H1 (cell line): ENCODE data around the gene TTC39A. TPM values are rescaled to one million over a fixed set of nuclear protein-coding genes. Genes with fewer than 3 reads are reported as not detected.

ENCODE experiments used
- CTCF ChIA-PET: fragments of 300-600 bp; sonication (Branson Sonifier 250); formaldehyde crosslinking; loops from one replicate; lab custom pipeline; 2021; ENCODE audit not compliant: partially characterized antibody; lab: Charles Lee
- POLR2A ChIA-PET: fragments of 300-600 bp; sonication (Branson Sonifier 250); formaldehyde crosslinking; loops from one replicate; lab custom pipeline; 2021; ENCODE audit warnings: inconsistent platforms; ENCODE audit not compliant: partially characterized antibody; lab: Charles Lee
- DNase-seq, 2 experiments: peaks; one replicate each; pipeline versions ENCODE4 v3.0.0 to v3.0.0-alpha.2; 2010 to 2022; ENCODE audit warnings: low spot score in 2 of 2, low read depth in 1 of 2, mixed read lengths in 1 of 2
- FAIRE-seq: peaks from 2 replicates; lab custom pipeline; 2011; peaks lifted over from hg19 to GRCh38; lab: Jason Lieb, UNC
- H2AFZ ChIP-seq: 2 replicates; pipeline ENCODE4 v1.8.1; 2012; ENCODE audit warnings: low read length, inconsistent platforms
- H2AK5ac ChIP-seq: 2 replicates; pipeline ENCODE4 v1.6.1; 2013; ENCODE audit warnings: low read depth, low read length
- H2BK120ac ChIP-seq: replicated peaks from 2 replicates; pipeline ENCODE3; 2013; ENCODE audit warnings: low read depth, low read length, inconsistent platforms
- H2BK12ac ChIP-seq: 2 replicates; pipeline ENCODE4 v1.6.1; 2013; ENCODE audit warnings: low read depth, low read length
- H2BK15ac ChIP-seq: 2 replicates; pipeline ENCODE4 v1.6.1; 2013; ENCODE audit warnings: low read length
- H2BK20ac ChIP-seq: 2 replicates; pipeline ENCODE4 v1.6.1; 2013; ENCODE audit warnings: low read length
- H2BK5ac ChIP-seq: 2 replicates; pipeline ENCODE4 v1.6.1; 2013; ENCODE audit warnings: low read depth, low read length
- H3K14ac ChIP-seq: 2 replicates; pipeline ENCODE4 v1.6.1; 2013; ENCODE audit warnings: inconsistent platforms; ENCODE audit not compliant: insufficient read length
- H3K18ac ChIP-seq: 2 replicates; pipeline ENCODE4 v1.6.1; 2013; ENCODE audit warnings: low read length; ENCODE audit errors: extremely low read depth
- H3K23ac ChIP-seq: 2 replicates; pipeline ENCODE4 v1.6.1; 2013; ENCODE audit warnings: inconsistent platforms; ENCODE audit not compliant: insufficient read length
- H3K23me2 ChIP-seq: 2 replicates; pipeline ENCODE4 v1.6.1; 2013; ENCODE audit warnings: low read depth, low read length
- H3K27ac ChIP-seq: 2 replicates; pipeline ENCODE4 v1.6.1; 2011; ENCODE audit warnings: low read depth, low read length, inconsistent platforms
- H3K27me3 ChIP-seq, 4 experiments: replicated peaks in 1 of 4; 1 replicate in 1 of 4; 2 replicates in 3 of 4; pipeline versions ENCODE4 v1.6.1 to v1.8.1; 2011 to 2013; ENCODE audit warnings: low read length in 3 of 4, mild to moderate bottlenecking in 3 of 4, inconsistent platforms in 2 of 4, mixed read lengths in 2 of 4, moderate library complexity in 1 of 4; ENCODE audit not compliant: control insufficient read depth in 3 of 4, insufficient read depth in 3 of 4; ENCODE audit errors: extremely low read depth in 1 of 4
- H3K36me3 ChIP-seq, 4 experiments: 2 replicates each; pipeline versions ENCODE4 v1.6.1 to v1.8.1; 2011 to 2013; ENCODE audit warnings: mild to moderate bottlenecking in 4 of 4, low read length in 3 of 4, moderate library complexity in 2 of 4, control low read depth in 1 of 4, inconsistent platforms in 1 of 4; ENCODE audit not compliant: insufficient read depth in 4 of 4, control insufficient read depth in 2 of 4
- H3K4ac ChIP-seq: replicated peaks from 2 replicates; pipeline ENCODE3; 2013; ENCODE audit warnings: low read length, low read depth, mixed read lengths, inconsistent platforms; ENCODE audit not compliant: insufficient read length
- H3K4me1 ChIP-seq, 4 experiments: replicated peaks in 1 of 4; 1 replicate in 1 of 4; 2 replicates in 3 of 4; pipeline versions ENCODE4 v1.6.1 to v1.8.1; 2011 to 2013; ENCODE audit warnings: low read length in 3 of 4, inconsistent platforms in 2 of 4, mixed read lengths in 1 of 4; ENCODE audit not compliant: insufficient read depth in 4 of 4, control insufficient read depth in 3 of 4
- H3K4me2 ChIP-seq, 2 experiments: 2 replicates each; pipeline versions ENCODE4 v1.6.1 to v1.8.1; 2011 to 2013; ENCODE audit warnings: low read depth in 2 of 2, low read length in 2 of 2, control low read depth in 1 of 2, inconsistent platforms in 1 of 2, mild to moderate bottlenecking in 1 of 2; ENCODE audit not compliant: insufficient read depth in 1 of 2
- H3K4me3 ChIP-seq, 4 experiments: fragments of 200-600, 300-600 bp in 1 of 4; sonication (generic), shearing (Covaris generic), sonication (Bioruptor Twin) in 1 of 4; 2 replicates each; pipeline versions ENCODE4 v1.5.1 to v1.8.1; 2011 to 2016; ENCODE audit warnings: low read length in 4 of 4, low read depth in 3 of 4, control low read depth in 2 of 4, inconsistent platforms in 2 of 4, mild to moderate bottlenecking in 2 of 4, mixed read lengths in 1 of 4, moderate library complexity in 1 of 4; ENCODE audit not compliant: insufficient read depth in 2 of 4; ENCODE audit errors: extremely low read depth in 1 of 4
- H3K56ac ChIP-seq: replicated peaks from 2 replicates; pipeline ENCODE3; 2013; ENCODE audit warnings: low read depth, mild to moderate bottlenecking, mixed read lengths, low read length, inconsistent platforms; ENCODE audit not compliant: insufficient read length
- H3K79me1 ChIP-seq: 2 replicates; pipeline ENCODE4 v1.6.1; 2013; ENCODE audit warnings: low read depth, low read length, control low read depth
- H3K79me2 ChIP-seq, 2 experiments: 2 replicates each; pipeline versions ENCODE4 v1.6.1 to v1.8.1; 2012 to 2013; ENCODE audit warnings: low read length in 2 of 2, mild to moderate bottlenecking in 2 of 2, inconsistent platforms in 1 of 2; ENCODE audit not compliant: insufficient read depth in 2 of 2, control insufficient read depth in 1 of 2
- H3K9ac ChIP-seq, 4 experiments: replicated peaks in 1 of 4; 1 replicate in 1 of 4; 2 replicates in 3 of 4; pipeline versions ENCODE4 v1.6.1 to v1.8.1; 2011 to 2013; ENCODE audit warnings: low read depth in 3 of 4, low read length in 3 of 4, control low read depth in 2 of 4, mild to moderate bottlenecking in 2 of 4, moderate library complexity in 2 of 4, inconsistent platforms in 1 of 4; ENCODE audit errors: extremely low read depth in 1 of 4
- H3K9me3 ChIP-seq, 2 experiments: 2 replicates each; pipeline versions ENCODE4 v1.6.1 to v1.8.1; 2012 to 2013; ENCODE audit warnings: mild to moderate bottlenecking in 2 of 2, moderate library complexity in 2 of 2, control low read depth in 1 of 2, inconsistent platforms in 1 of 2, low read depth in 1 of 2, low read length in 1 of 2, mixed read lengths in 1 of 2; ENCODE audit not compliant: insufficient read depth in 2 of 2
- H4K20me1 ChIP-seq, 2 experiments: replicated peaks in 1 of 2; 2 replicates each; pipeline versions ENCODE3 to v1.8.1; 2011 to 2013; ENCODE audit warnings: inconsistent platforms in 2 of 2, low read length in 2 of 2, mild to moderate bottlenecking in 1 of 2; ENCODE audit not compliant: insufficient read depth in 2 of 2, control insufficient read depth in 1 of 2
- H4K5ac ChIP-seq: 2 replicates; pipeline ENCODE4 v1.6.1; 2013; ENCODE audit warnings: low read length, low read depth, mixed read lengths, inconsistent platforms; ENCODE audit not compliant: insufficient read length
- H4K8ac ChIP-seq: 2 replicates; pipeline ENCODE4 v1.8.0; 2013; ENCODE audit warnings: mild to moderate bottlenecking, moderate library complexity, low read length, inconsistent platforms; ENCODE audit not compliant: insufficient read depth; ENCODE audit errors: extremely low read depth
- H4K91ac ChIP-seq: replicated peaks from 2 replicates; pipeline ENCODE3; 2013; ENCODE audit warnings: low read length, mixed read lengths, inconsistent platforms; ENCODE audit not compliant: insufficient read length
- BACH1 ChIP-seq: IDR thresholded peaks from 2 replicates; pipeline ENCODE4 v1.6.1; 2012; ENCODE audit warnings: low read length, improper control_type of control experiment
- CBX5 ChIP-seq: fragments of 300-800, 300-1000 bp; sonication (generic); IDR thresholded peaks from 2 replicates; pipeline ENCODE4 v1.7.1; 2016; ENCODE audit warnings: antibody characterized with exemption, low read length, low read depth
- HDAC2 ChIP-seq, 2 experiments: fragments of 300-600 bp in 1 of 2; sonication (generic) in 1 of 2; IDR thresholded peaks; 2 replicates each; pipeline ENCODE4 v1.6.1; 2011 to 2012; ENCODE audit warnings: low read depth in 2 of 2, low read length in 2 of 2, mild to moderate bottlenecking in 2 of 2, moderate library complexity in 2 of 2, borderline replicate concordance in 1 of 2, inconsistent platforms in 1 of 2
- MAFK ChIP-seq: IDR thresholded peaks from 2 replicates; pipeline ENCODE4 v1.6.1; 2012; ENCODE audit warnings: low read depth, mild to moderate bottlenecking, improper control_type of control experiment, low read length
- SUZ12 ChIP-seq: fragments of 200-600 bp; sonication (generic); IDR thresholded peaks from 2 replicates; pipeline ENCODE4 v1.6.1; 2012; ENCODE audit warnings: mild to moderate bottlenecking, inconsistent platforms, low read length, moderate library complexity, mixed read lengths
- WGBS, 2 experiments: shearing (Covaris generic) in 1 of 2; methylation state at CpG; one replicate each; pipeline versions ENCODE4 v1.1.6 to v1.1.7; 2013 to 2015; ENCODE audit warnings: low lambda C conversion rate in 2 of 2, mixed read lengths in 2 of 2, inconsistent platforms in 1 of 2, low coverage in 1 of 2, missing lambda C conversion rate in 1 of 2; ENCODE audit not compliant: insufficient replicate concordance in 2 of 2, insufficient coverage in 1 of 2, insufficient read length in 1 of 2; ENCODE audit errors: extremely low coverage in 1 of 2, missing lambda C conversion rate in 1 of 2; 5-methylcytosine and 5-hydroxymethylcytosine counted together
- polyA plus RNA-seq, 7 experiments: library from polyadenylated mRNA; depleted of rRNA in 3 of 7; stranded (reverse) in 5 of 7; unstranded in 2 of 7; fragments of >200 nt in 5 of 7; fragments of 200-250 nt in 2 of 7; gene quantifications; 1 replicate in 5 of 7; 2 replicates in 1 of 7; 4 replicates in 1 of 7; pipeline versions ENCODE4 v1.2.1 to v1.2.3, GENCODE V29; 2011 to 2013; ENCODE audit warnings: missing spikeins in 2 of 7, mixed read lengths in 2 of 7
- total RNA-seq: library from RNA; stranded (reverse); fragmentation: NEBNext Ultra II Directional; extraction: Animal tissue kit (Norgen Biotek cat#: 25700); gene quantifications from 2 replicates; pipeline ENCODE4 v1.2.1, GENCODE V29; 2021

Gene TTC39A
- total and polyA plus RNA-seq, 2 of the 8 experiments (the other 6 are each of a cell fraction or from before 2014, with no cell fraction given), result 5.5 to 5.8 TPM

GRCh38 chr1:51289676-51290488 is 40.5 kb downstream of the TTC39A start:
- ChIA-PET CTCF (interaction anchor here (0.8 kb wide), 1 partner anchor 21 kb away, joined by 3 read pairs; no protein-coding TSS in a partner anchor), POLR2A (interaction anchor here (0.9 to 1.1 kb wide), 2 partner anchors 10 to 14 kb away, joined by 3 to 4 read pairs; no protein-coding TSS in a partner anchor)
- H2BK5ac ChIP-seq, result no peak overlapping the region
- no peaks in the 10 kb centered on the region for H3K27me3 ChIP-seq
- no peaks in the 10 kb centered on the region for H3K9me3 ChIP-seq
- no peak overlapping the region for H2BK120ac ChIP-seq
- no peak overlapping the region for H2BK20ac ChIP-seq
- no peak overlapping the region for H3K23ac ChIP-seq
- H3K4me1 ChIP-seq, result no peaks in the 10 kb centered on the region; a peak in 1 of 7 replicates
- no peak overlapping the region for H3K18ac ChIP-seq
- H3K79me1 ChIP-seq, result no peaks in the 10 kb centered on the region
- no peaks in the 10 kb centered on the region for H3K36me3 ChIP-seq
- FAIRE-seq (no peak), DNase-seq (no peak)
- H3K79me2 ChIP-seq, result no peaks in the 10 kb centered on the region
- no peak overlapping the region for H3K4me2 ChIP-seq
- no peak overlapping the region for H2BK12ac ChIP-seq
- WGBS, 2 experiments, result 84% methylated on average over 8 of the region's 8 CpGs; no CpG with 5 or more reads in 1 of the 2 experiments
- H4K20me1 ChIP-seq, result no peaks in the 10 kb centered on the region
- no peak overlapping the region for H3K9ac ChIP-seq
- no peak overlapping the region for H2AK5ac ChIP-seq
- no peaks in the 10 kb centered on the region for H3K23me2 ChIP-seq
- H3K4ac ChIP-seq, result no peak overlapping the region
- no peak overlapping the region for H4K91ac ChIP-seq
- H4K8ac ChIP-seq, result no peak overlapping the region
- H3K14ac ChIP-seq, result no peak overlapping the region
- no peak overlapping the region for H4K5ac ChIP-seq
- H2BK15ac ChIP-seq, result no peak overlapping the region
- H2AFZ ChIP-seq, result no peak overlapping the region
- no peak overlapping the region for H3K27ac ChIP-seq
- no peak overlapping the region for H3K56ac ChIP-seq
- no peak for TF ChIP-seq BACH1
- no peak for TF ChIP-seq HDAC2 (IDR thresholded peaks at IDR 0.05; ENCODE audit: borderline replicate concordance in 1 of 2, low read depth in 2 of 2, low read length in 2 of 2)
- TF ChIP-seq MAFK, result no peak
- no peak for TF ChIP-seq CBX5
- TF ChIP-seq SUZ12, result no peak
- H3K4me3 ChIP-seq, result no peak overlapping the region
